ENCODE results near the gene DUT. TPM values are rescaled to one million over a fixed set of nuclear protein-coding genes. Genes with fewer than 3 reads are reported as not detected.

DUT gene
- total and polyA plus RNA-seq, 12 donors, result 43.9 to 141 (median 92.5) TPM

DNA sequence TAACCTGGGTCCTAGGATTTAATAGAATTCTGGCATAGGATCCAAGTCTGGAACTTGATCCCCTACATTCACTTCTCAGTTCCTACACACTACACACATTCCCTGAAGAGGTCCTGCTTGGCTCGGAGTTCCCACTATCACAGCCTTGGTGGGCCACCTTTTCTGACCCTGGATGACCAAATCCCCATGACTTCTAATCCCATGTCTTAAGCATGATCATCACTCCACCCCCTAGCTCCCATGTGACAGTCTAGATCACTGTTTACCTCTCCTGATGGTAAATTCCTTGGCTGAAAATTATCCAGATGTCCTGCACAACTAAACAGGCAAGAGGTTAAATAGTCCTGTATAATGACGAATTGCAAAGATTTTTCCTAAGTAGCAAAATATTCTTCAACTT is 40.3 kb downstream of the DUT start:
- no peak overlapping the region for H3K4me3 ChIP-seq
- TF ChIP-seq, protein P1, sequence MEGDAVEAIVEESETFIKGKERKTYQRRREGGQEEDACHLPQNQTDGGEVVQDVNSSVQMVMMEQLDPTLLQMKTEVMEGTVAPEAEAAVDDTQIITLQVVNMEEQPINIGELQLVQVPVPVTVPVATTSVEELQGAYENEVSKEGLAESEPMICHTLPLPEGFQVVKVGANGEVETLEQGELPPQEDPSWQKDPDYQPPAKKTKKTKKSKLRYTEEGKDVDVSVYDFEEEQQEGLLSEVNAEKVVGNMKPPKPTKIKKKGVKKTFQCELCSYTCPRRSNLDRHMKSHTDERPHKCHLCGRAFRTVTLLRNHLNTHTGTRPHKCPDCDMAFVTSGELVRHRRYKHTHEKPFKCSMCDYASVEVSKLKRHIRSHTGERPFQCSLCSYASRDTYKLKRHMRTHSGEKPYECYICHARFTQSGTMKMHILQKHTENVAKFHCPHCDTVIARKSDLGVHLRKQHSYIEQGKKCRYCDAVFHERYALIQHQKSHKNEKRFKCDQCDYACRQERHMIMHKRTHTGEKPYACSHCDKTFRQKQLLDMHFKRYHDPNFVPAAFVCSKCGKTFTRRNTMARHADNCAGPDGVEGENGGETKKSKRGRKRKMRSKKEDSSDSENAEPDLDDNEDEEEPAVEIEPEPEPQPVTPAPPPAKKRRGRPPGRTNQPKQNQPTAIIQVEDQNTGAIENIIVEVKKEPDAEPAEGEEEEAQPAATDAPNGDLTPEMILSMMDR (IDR thresholded peaks at IDR 0.05), result no peak
- TF ChIP-seq POLR2A (IDR thresholded peaks at IDR 0.05), result no peak
- intact Hi-C loops (cut with DNase I), result no loop called here
- H3K27ac ChIP-seq, result no peak overlapping the region
- WGBS, 4 donors, result 30 to 54% (median 41%) methylated on average over 2 of the region's 2 CpGs
- H3K27me3 ChIP-seq, result no peaks in the 10 kb centered on the region
- H3K36me3 ChIP-seq (replicated peaks in 1 of 2), result no peaks in the 10 kb centered on the region
- DNase-seq, result no peak
- no peaks in the 10 kb centered on the region for H3K4me1 ChIP-seq (replicated peaks in 1 of 2)
- no peaks in the 10 kb centered on the region for H3K9me3 ChIP-seq (replicated peaks in 1 of 3)

DNA sequence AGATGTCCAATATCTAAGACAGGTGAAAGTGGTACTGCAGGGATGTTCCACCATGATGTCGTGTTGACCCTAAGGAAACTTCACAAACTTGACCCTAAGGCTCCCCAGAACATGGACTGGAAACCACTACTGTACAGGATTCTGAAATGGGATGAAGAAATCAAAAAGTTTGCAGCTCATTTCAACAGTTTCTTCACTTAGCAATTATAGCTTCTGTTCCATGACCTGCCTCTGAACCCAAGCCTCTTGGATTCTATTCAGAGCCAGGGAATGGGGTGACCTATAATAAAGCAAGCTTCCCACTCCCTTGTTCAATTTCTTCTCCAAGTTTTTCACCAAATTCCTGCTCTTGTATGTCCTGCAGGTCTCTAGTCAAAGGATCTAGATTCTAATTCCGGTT is 40.7 kb downstream of the DUT start:
- H3K4me1 ChIP-seq (replicated peaks in 1 of 2), result no peaks in the 10 kb centered on the region
- H3K27me3 ChIP-seq, result no peaks in the 10 kb centered on the region
- H3K36me3 ChIP-seq (replicated peaks in 1 of 2), result no peaks in the 10 kb centered on the region
- H3K27ac ChIP-seq, result no peak overlapping the region
- intact Hi-C loops (cut with DNase I), result no loop called here
- 61 to 85% (median 82%) methylated on average over 2 of the region's 2 CpGs for WGBS, 4 donors
- no peak for DNase-seq
- TF ChIP-seq, protein P1 (IDR thresholded peaks at IDR 0.05), result no peak
- TF ChIP-seq POLR2A (IDR thresholded peaks at IDR 0.05), result no peak
- H3K9me3 ChIP-seq (replicated peaks in 1 of 3), result no peaks in the 10 kb centered on the region
- no peak overlapping the region for H3K4me3 ChIP-seq

DNA sequence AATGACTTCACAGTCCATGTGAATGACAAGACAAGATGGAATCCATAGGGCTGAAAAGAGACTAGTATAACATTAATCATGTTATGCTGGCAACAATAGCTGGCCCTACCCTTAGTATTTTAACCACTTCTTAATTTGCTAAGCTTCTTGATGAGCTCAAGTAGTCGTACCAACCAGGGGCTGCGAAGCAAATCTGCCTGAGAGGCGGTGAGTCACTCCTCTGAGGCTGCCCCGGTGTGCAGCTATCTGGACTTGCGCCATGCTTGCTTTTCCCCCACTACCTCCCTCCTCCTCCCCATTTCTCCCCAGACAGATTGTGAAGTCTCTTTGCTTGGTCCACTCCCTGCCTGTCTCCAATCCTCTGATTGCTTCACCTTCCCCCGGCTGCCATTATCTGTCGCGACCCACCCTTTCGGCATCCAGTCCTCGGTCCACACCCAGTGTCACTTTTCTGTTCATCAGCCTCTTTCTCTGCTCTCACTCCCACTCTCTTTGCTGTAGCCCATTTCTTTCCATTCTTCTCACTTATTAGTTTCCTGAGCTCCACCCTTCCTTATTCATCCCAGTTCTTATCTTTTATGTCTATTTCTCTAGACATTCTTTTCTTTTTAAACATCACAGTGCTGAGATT is 42.7 kb downstream of the DUT start:
- intact Hi-C loops (cut with DNase I), result no loop called here
- H3K9me3 ChIP-seq (replicated peaks in 1 of 3), result no peaks in the 10 kb centered on the region
- TF ChIP-seq POLR2A (IDR thresholded peaks at IDR 0.05), result no peak
- TF ChIP-seq, protein P1 (IDR thresholded peaks at IDR 0.05), result no peak
- no peak overlapping the region for H3K4me3 ChIP-seq
- no peaks in the 10 kb centered on the region for H3K36me3 ChIP-seq (replicated peaks in 1 of 2)
- no peaks in the 10 kb centered on the region for H3K4me1 ChIP-seq (replicated peaks in 1 of 2)
- 56 to 62% (median 59%) methylated on average over 10 of the region's 10 CpGs for WGBS, 4 donors
- H3K27me3 ChIP-seq, result no peaks in the 10 kb centered on the region
- H3K27ac ChIP-seq, result no peak overlapping the region
- DNase-seq, result peak; percentile 43 to 83 (median 73)

DNA sequence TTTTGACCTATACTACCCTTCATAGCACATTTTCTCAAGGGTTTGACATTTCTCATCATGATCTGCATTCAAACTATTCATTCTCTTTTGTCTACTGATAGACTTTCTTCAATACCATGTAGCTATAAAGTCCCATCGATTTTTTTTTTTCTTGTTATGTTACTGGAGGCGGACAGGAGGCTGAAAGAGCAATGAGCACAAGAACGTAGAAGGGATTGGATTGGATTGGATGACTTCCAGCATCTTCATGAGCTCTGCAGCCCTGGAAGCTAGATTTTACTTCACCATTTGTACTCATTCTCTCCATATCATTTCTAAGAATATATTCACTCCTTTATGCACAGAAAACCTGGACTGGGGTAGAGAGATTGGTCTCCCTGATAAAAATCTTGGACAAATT is 43.2 kb downstream of the DUT start:
- Histone ChIP-seq H3K27ac (no peak overlapping the region), H3K27me3 (no peaks in the 10 kb centered on the region), H3K36me3 (replicated peaks in 1 of 2) (no peaks in the 10 kb centered on the region), H3K4me3 (no peak overlapping the region), H3K4me1 (replicated peaks in 1 of 2) (no peaks in the 10 kb centered on the region), H3K9me3 (replicated peaks in 1 of 3) (no peaks in the 10 kb centered on the region)
- TF ChIP-seq POLR2A (IDR thresholded peaks at IDR 0.05), result no peak
- TF ChIP-seq, protein P1 (IDR thresholded peaks at IDR 0.05), result no peak
- intact Hi-C loops (cut with DNase I), result no loop called here
- no peak for DNase-seq
- 61 to 78% (median 71%) methylated on average over 3 of the region's 3 CpGs for WGBS, 4 donors

Data from adrenal gland (tissue), 12 donors.